Measurements from ENCODE around the gene STRN4.
"Not testable (repeated sequence)": the region's sequence is repeated elsewhere in the genome, so short reads cannot be mapped to it uniquely, and the experiment has no call there.

Gene STRN4

DNA sequence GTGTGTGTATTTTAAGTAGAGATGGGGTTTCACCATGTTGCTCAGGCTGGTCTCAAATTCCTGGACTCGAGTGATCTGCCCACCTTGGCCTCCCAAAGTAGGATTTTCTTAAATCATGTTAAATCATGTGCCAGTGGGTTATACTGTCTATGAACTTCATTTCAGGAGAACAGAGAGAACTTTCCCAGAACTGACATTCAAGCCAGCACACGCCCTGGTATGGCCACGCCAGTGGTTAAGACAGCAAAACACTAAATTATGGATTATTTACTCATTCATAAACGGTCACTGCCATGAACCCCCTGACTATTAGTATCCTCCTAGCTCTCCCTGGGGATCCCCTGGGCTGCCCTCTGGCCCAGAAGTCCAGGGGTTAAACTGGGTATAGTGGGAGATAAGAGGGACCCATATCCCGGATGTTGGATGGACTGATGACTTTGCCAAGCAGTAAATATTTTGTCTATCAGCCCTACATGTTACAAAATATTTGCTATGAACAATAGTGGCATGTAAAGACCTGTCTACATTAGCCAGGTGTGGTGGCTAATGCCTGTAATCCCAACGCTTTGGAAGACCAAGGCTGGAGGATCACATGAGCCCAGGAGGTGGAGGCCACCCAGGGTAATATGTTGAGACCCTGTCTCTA, 16.1 kb upstream of the STRN4 start:
- Histone ChIP-seq H4K8ac (ENCODE audit: low read length) (no peak overlapping the region), H3K4me3 (ENCODE audit: insufficient read depth in 1 of 2, low read depth in 1 of 2, low read length in 2 of 2) (no peak overlapping the region), H4K91ac (ENCODE audit: low read length) (no peak overlapping the region), H3K9me3 (ENCODE audit: control insufficient read depth, low read length) (no peaks in the 10 kb centered on the region), H3K4me2 (ENCODE audit: low read length, poor library complexity, severe bottlenecking) (no peak overlapping the region), H3K14ac (ENCODE audit: low read length in 2 of 2) (no peak overlapping the region), H3K4me1 (ENCODE audit: control insufficient read depth, insufficient read depth, low read depth, low read length) (no peaks in the 10 kb centered on the region), H3K27me3 (ENCODE audit: control insufficient read depth in 1 of 2, insufficient read depth in 1 of 2, low read length in 2 of 2) (no peaks in the 10 kb centered on the region), H3K36me3 (ENCODE audit: control insufficient read depth in 1 of 2, insufficient read depth in 2 of 2, low read depth in 1 of 2, low read length in 2 of 2) (peaks cover 4% of the 10 kb centered on the region in 2 experiments), H3K18ac (ENCODE audit: low read depth in 1 of 2, low read length in 2 of 2) (no peak overlapping the region), H3K23ac (ENCODE audit: low read length in 2 of 2) (no peak overlapping the region), H3K79me1 (replicated peaks; ENCODE audit: low read length, poor library complexity, severe bottlenecking) (peaks cover 3% of the 10 kb centered on the region), H2BK12ac (ENCODE audit: low read length in 2 of 2) (no peak overlapping the region), H3K27ac (ENCODE audit: low read length, poor library complexity, severe bottlenecking) (no peak overlapping the region), H2BK5ac (ENCODE audit: low read depth, low read length, poor library complexity, severe bottlenecking) (no peak overlapping the region), H3K4ac (ENCODE audit: low read depth in 1 of 2, low read length in 2 of 2) (no peak overlapping the region), H2BK120ac (ENCODE audit: low read depth, low read length) (no peak overlapping the region), H2AFZ (ENCODE audit: low read depth, low read length) (no peak overlapping the region), H2BK15ac (ENCODE audit: low read depth, poor library complexity, severe bottlenecking) (no peak overlapping the region), H2AK5ac (ENCODE audit: low read length, severe bottlenecking) (no peak overlapping the region), H3K9ac (ENCODE audit: low read length) (no peak overlapping the region)
- no peak for DNase-seq
- 93% methylated on average over 3 of the region's 6 CpGs for WGBS

DNA sequence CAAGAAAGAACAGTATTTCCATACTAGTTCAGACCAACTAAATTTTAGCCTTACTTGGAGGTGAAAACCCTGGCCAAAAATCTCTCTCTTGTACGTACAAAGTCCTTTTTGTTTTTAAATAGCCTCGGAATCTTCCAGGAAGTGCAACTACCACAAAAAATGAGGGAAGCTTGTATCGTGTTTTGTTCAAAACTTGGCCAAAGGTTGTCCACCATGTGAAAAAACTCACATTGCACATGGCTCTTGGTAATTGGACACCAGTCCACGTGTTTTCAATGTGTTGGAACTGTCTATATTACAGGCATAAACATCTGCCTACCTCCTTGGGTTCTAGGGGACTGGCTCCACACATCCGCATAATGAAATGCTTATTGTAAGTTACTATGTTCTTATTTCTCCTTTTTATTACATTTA, 15.2 kb upstream of the STRN4 start:
- Histone ChIP-seq H4K91ac (ENCODE audit: low read length) (no peak overlapping the region), H3K27ac (ENCODE audit: low read length, poor library complexity, severe bottlenecking) (no peak overlapping the region), H3K4me2 (ENCODE audit: low read length, poor library complexity, severe bottlenecking) (no peak overlapping the region), H4K8ac (ENCODE audit: low read length) (no peak overlapping the region), H2AK5ac (ENCODE audit: low read length, severe bottlenecking) (no peak overlapping the region), H2AFZ (ENCODE audit: low read depth, low read length) (no peak overlapping the region), H3K79me1 (replicated peaks; ENCODE audit: low read length, poor library complexity, severe bottlenecking) (peaks cover 9% of the 10 kb centered on the region), H3K23ac (ENCODE audit: low read length in 2 of 2) (peak overlapping the region in 1 of 2 experiments; percentile 75), H3K18ac (ENCODE audit: low read depth in 1 of 2, low read length in 2 of 2) (no peak overlapping the region), H3K36me3 (ENCODE audit: control insufficient read depth in 1 of 2, insufficient read depth in 2 of 2, low read depth in 1 of 2, low read length in 2 of 2) (peaks cover 12 to 13% of the 10 kb centered on the region in 2 experiments), H3K27me3 (ENCODE audit: control insufficient read depth in 1 of 2, insufficient read depth in 1 of 2, low read length in 2 of 2) (no peaks in the 10 kb centered on the region), H3K9ac (ENCODE audit: low read length) (peak overlapping the region; percentile 12), H2BK5ac (ENCODE audit: low read depth, low read length, poor library complexity, severe bottlenecking) (no peak overlapping the region), H2BK120ac (ENCODE audit: low read depth, low read length) (no peak overlapping the region), H3K4me1 (ENCODE audit: control insufficient read depth, insufficient read depth, low read depth, low read length) (no peaks in the 10 kb centered on the region), H3K14ac (ENCODE audit: low read length in 2 of 2) (no peak overlapping the region), H3K9me3 (ENCODE audit: control insufficient read depth, low read length) (no peaks in the 10 kb centered on the region), H2BK15ac (ENCODE audit: low read depth, poor library complexity, severe bottlenecking) (no peak overlapping the region), H3K4me3 (ENCODE audit: insufficient read depth in 1 of 2, low read depth in 1 of 2, low read length in 2 of 2) (no peak overlapping the region), H3K4ac (ENCODE audit: low read depth in 1 of 2, low read length in 2 of 2) (no peak overlapping the region), H2BK12ac (ENCODE audit: low read length in 2 of 2) (no peak overlapping the region)
- no peak for DNase-seq
- 91% methylated on average over 4 of the region's 5 CpGs for WGBS

DNA sequence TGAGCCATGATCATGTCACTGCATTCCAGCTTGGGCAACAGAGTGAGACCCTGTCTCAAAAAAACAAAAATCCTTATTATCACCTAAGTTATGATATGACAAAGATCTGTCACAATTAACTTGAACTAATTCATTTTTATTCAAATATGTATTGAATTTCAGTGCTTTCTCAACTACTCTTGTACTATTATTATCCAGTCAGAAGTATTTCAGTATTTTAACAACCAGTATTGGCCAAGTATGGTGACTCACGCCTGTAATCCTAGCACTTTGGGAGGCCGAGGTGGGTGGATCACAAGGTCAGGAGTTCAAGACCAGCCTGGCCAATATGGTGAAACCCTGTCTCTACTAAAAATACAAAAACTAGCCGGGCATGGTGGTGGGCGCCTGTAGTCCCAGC, 14.6 kb upstream of the STRN4 start:
- not testable (repeated sequence) for H3K4me2 ChIP-seq (ENCODE audit: low read length, poor library complexity, severe bottlenecking); H2BK12ac ChIP-seq (ENCODE audit: low read length in 2 of 2); H3K4me1 ChIP-seq (ENCODE audit: control insufficient read depth, insufficient read depth, low read depth, low read length); H3K27ac ChIP-seq (ENCODE audit: low read length, poor library complexity, severe bottlenecking); H2BK120ac ChIP-seq (ENCODE audit: low read depth, low read length); H4K91ac ChIP-seq (ENCODE audit: low read length); H3K23ac ChIP-seq (ENCODE audit: low read length in 2 of 2); H2BK15ac ChIP-seq (ENCODE audit: low read depth, poor library complexity, severe bottlenecking); H4K8ac ChIP-seq (ENCODE audit: low read length); H3K14ac ChIP-seq (ENCODE audit: low read length in 2 of 2); H2BK5ac ChIP-seq (ENCODE audit: low read depth, low read length, poor library complexity, severe bottlenecking); H2AK5ac ChIP-seq (ENCODE audit: low read length, severe bottlenecking); H3K18ac ChIP-seq (ENCODE audit: low read depth in 1 of 2, low read length in 2 of 2); H2AFZ ChIP-seq (ENCODE audit: low read depth, low read length); H3K4me3 ChIP-seq (ENCODE audit: insufficient read depth in 1 of 2, low read depth in 1 of 2, low read length in 2 of 2); H3K9me3 ChIP-seq (ENCODE audit: control insufficient read depth, low read length); H3K4ac ChIP-seq (ENCODE audit: low read depth in 1 of 2, low read length in 2 of 2); H3K27me3 ChIP-seq (ENCODE audit: control insufficient read depth in 1 of 2, insufficient read depth in 1 of 2, low read length in 2 of 2); DNase-seq
- 82% methylated on average over 4 of the region's 4 CpGs for WGBS
- Histone ChIP-seq H3K36me3 (ENCODE audit: control insufficient read depth in 1 of 2, insufficient read depth in 2 of 2, low read depth in 1 of 2, low read length in 2 of 2) (peaks cover 15 to 18% of the 10 kb centered on the region in 2 experiments), H3K79me1 (replicated peaks; ENCODE audit: low read length, poor library complexity, severe bottlenecking) (peaks cover 13% of the 10 kb centered on the region), H3K9ac (ENCODE audit: low read length) (peak overlapping the region; percentile 74)

DNA sequence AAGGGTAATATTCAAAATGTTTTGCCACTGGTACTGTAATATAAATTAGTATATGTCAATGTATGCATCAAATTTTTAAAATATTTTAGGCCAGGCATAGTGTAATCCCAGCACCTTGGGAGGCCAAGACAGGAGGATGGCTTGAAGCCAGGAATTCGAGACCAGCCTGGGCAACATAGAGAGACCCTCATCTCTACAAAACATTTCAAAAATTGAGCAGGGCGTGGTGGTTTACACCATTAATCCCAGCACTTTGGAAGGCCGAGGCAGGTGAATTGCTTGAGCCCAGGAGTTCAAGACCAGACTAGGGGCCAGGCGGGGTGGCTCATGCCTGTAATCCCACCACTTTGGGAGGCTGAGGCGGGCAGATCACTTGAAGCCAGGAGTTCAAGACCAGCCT, 14.1 kb upstream of the STRN4 start:
- Histone ChIP-seq H4K91ac (ENCODE audit: low read length) (no peak overlapping the region), H3K27ac (ENCODE audit: low read length, poor library complexity, severe bottlenecking) (no peak overlapping the region), H3K14ac (ENCODE audit: low read length in 2 of 2) (no peak overlapping the region), H2AK5ac (ENCODE audit: low read length, severe bottlenecking) (no peak overlapping the region), H3K4ac (ENCODE audit: low read depth in 1 of 2, low read length in 2 of 2) (no peak overlapping the region), H3K4me1 (ENCODE audit: control insufficient read depth, insufficient read depth, low read depth, low read length) (peaks cover 3% of the 10 kb centered on the region), H2BK12ac (ENCODE audit: low read length in 2 of 2) (no peak overlapping the region), H2BK120ac (ENCODE audit: low read depth, low read length) (no peak overlapping the region), H2BK15ac (ENCODE audit: low read depth, poor library complexity, severe bottlenecking) (no peak overlapping the region), H3K18ac (ENCODE audit: low read depth in 1 of 2, low read length in 2 of 2) (no peak overlapping the region), H3K27me3 (ENCODE audit: control insufficient read depth in 1 of 2, insufficient read depth in 1 of 2, low read length in 2 of 2) (no peaks in the 10 kb centered on the region), H3K79me1 (replicated peaks; ENCODE audit: low read length, poor library complexity, severe bottlenecking) (peaks cover 17% of the 10 kb centered on the region), H3K4me2 (ENCODE audit: low read length, poor library complexity, severe bottlenecking) (no peak overlapping the region), H3K36me3 (ENCODE audit: control insufficient read depth in 1 of 2, insufficient read depth in 2 of 2, low read depth in 1 of 2, low read length in 2 of 2) (peaks cover 15 to 24% of the 10 kb centered on the region in 2 experiments), H4K8ac (ENCODE audit: low read length) (no peak overlapping the region), H3K9me3 (ENCODE audit: control insufficient read depth, low read length) (no peaks in the 10 kb centered on the region), H3K4me3 (ENCODE audit: insufficient read depth in 1 of 2, low read depth in 1 of 2, low read length in 2 of 2) (no peak overlapping the region), H3K9ac (ENCODE audit: low read length) (peak overlapping the region; percentile 74), H2BK5ac (ENCODE audit: low read depth, low read length, poor library complexity, severe bottlenecking) (no peak overlapping the region), H3K23ac (ENCODE audit: low read length in 2 of 2) (no peak overlapping the region), H2AFZ (ENCODE audit: low read depth, low read length) (no peak overlapping the region)
- no peak for DNase-seq
- WGBS = 89% methylated on average over 5 of the region's 5 CpGs
